IMR-90 (cell line): ENCODE measurements around the gene SLC35E3. TPM values are rescaled to one million over a fixed set of nuclear protein-coding genes. Genes with fewer than 3 reads are reported as not detected.

ENCODE experiments used
- ATAC-seq: fragments of 200-7000 bp; cut with Tn5 transposase; 2 replicates; pipeline ENCODE4 v1.9.1; 2020; ENCODE audit warnings: low read depth, mild to moderate bottlenecking, moderate library complexity
- BruUV-seq: library from RNA; stranded (reverse); fragments of 400-500 nt; replicated peaks from 2 replicates; lab custom pipeline; 2021; lab: Mats Ljungman, UMichigan
- CTCF ChIA-PET: fragments of 300-600 bp; formaldehyde crosslinking; extraction: SDS; loops from one replicate; lab custom pipeline; 2021; ENCODE audit warnings: antibody characterized with exemption; lab: Yijun Ruan, JAX
- POLR2A ChIA-PET: fragments of 300-600 bp; sonication (Branson Sonifier 250); formaldehyde crosslinking; loops from one replicate; lab custom pipeline; 2022; ENCODE audit warnings: antibody characterized with exemption; ENCODE audit not compliant: unreplicated experiment; lab: Charles Lee
- DNase-seq: peaks from one replicate; pipeline ENCODE4 v3.0.0; 2013
- H2AFZ ChIP-seq: replicated peaks from 2 replicates; pipeline ENCODE3; 2013; ENCODE audit warnings: low read length, mild to moderate bottlenecking; ENCODE audit not compliant: poor library complexity
- H2AK5ac ChIP-seq: 2 replicates; pipeline ENCODE4 v1.6.1; 2013; ENCODE audit warnings: low read depth, low read length, inconsistent platforms
- H2AK9ac ChIP-seq: replicated peaks from 2 replicates; pipeline ENCODE3; 2013; ENCODE audit warnings: mild to moderate bottlenecking, low read depth, low read length, moderate library complexity; ENCODE audit not compliant: poor library complexity
- H2BK120ac ChIP-seq: 2 replicates; pipeline ENCODE4 v1.6.1; 2013; ENCODE audit warnings: low read depth, low read length, inconsistent platforms
- H2BK15ac ChIP-seq: 3 replicates; pipeline ENCODE4 v1.6.1; 2013; ENCODE audit warnings: low read depth, low read length, inconsistent platforms
- H2BK20ac ChIP-seq: 2 replicates; pipeline ENCODE4 v1.6.1; 2013; ENCODE audit warnings: low read depth, mild to moderate bottlenecking, inconsistent platforms, low read length, moderate library complexity
- H2BK5ac ChIP-seq: 2 replicates; pipeline ENCODE4 v1.6.1; 2013; ENCODE audit warnings: mild to moderate bottlenecking, low read depth, low read length, inconsistent platforms; ENCODE audit not compliant: poor library complexity, severe bottlenecking
- H3K14ac ChIP-seq: replicated peaks from 2 replicates; pipeline ENCODE4 v1.6.1; 2013; ENCODE audit warnings: low read depth, low read length, inconsistent platforms
- H3K18ac ChIP-seq: 2 replicates; pipeline ENCODE4 v1.6.1; 2013; ENCODE audit warnings: low read depth, low read length, control low read depth
- H3K23ac ChIP-seq: 2 replicates; pipeline ENCODE4 v1.6.1; 2013; ENCODE audit warnings: low read depth, low read length, inconsistent platforms
- H3K27ac ChIP-seq: 2 replicates; pipeline ENCODE4 v1.5.1; 2013; ENCODE audit warnings: mild to moderate bottlenecking, control low read depth, low read length; ENCODE audit not compliant: insufficient read depth
- H3K27me3 ChIP-seq: 2 replicates; pipeline ENCODE4 v1.6.1; 2013; ENCODE audit warnings: low read length; ENCODE audit not compliant: control insufficient read depth, insufficient read depth
- H3K36me3 ChIP-seq: 2 replicates; pipeline ENCODE4 v1.6.1; 2013; ENCODE audit warnings: low read length, mixed read lengths; ENCODE audit not compliant: control insufficient read depth, insufficient read depth
- H3K4ac ChIP-seq: 2 replicates; pipeline ENCODE4 v1.6.1; 2013; ENCODE audit warnings: low read depth, low read length, inconsistent platforms
- H3K4me1 ChIP-seq: 2 replicates; pipeline ENCODE4 v1.6.1; 2013; ENCODE audit warnings: low read length, mixed read lengths; ENCODE audit not compliant: control insufficient read depth, insufficient read depth
- H3K4me2 ChIP-seq: 2 replicates; pipeline ENCODE4 v1.6.1; 2013; ENCODE audit warnings: low read depth, mild to moderate bottlenecking, control low read depth, low read length, moderate library complexity
- H3K4me3 ChIP-seq: 2 replicates; pipeline ENCODE4 v1.5.1; 2013; ENCODE audit warnings: low read depth, mild to moderate bottlenecking, control low read depth, low read length, moderate library complexity; ENCODE audit not compliant: insufficient read depth
- H3K56ac ChIP-seq: 2 replicates; pipeline ENCODE4 v1.6.1; 2013; ENCODE audit warnings: low read length, inconsistent platforms; ENCODE audit not compliant: insufficient read depth; ENCODE audit errors: extremely low read depth
- H3K79me1 ChIP-seq, 2 experiments: 2 replicates each; pipeline ENCODE4 v1.6.1; 2013; ENCODE audit warnings: low read length in 2 of 2, inconsistent platforms in 1 of 2, low read depth in 1 of 2
- H3K9ac ChIP-seq: 2 replicates; pipeline ENCODE4 v1.6.1; 2013; ENCODE audit warnings: low read depth, low read length, control low read depth
- H3K9me1 ChIP-seq: 2 replicates; pipeline ENCODE4 v1.6.1; 2013; ENCODE audit warnings: low read length, inconsistent platforms; ENCODE audit not compliant: insufficient read depth
- H3K9me3 ChIP-seq: 2 replicates; pipeline ENCODE4 v1.6.1; 2013; ENCODE audit warnings: low read length; ENCODE audit not compliant: control insufficient read depth, insufficient read depth
- H4K20me1 ChIP-seq: 2 replicates; pipeline ENCODE4 v1.6.1; 2013; ENCODE audit warnings: low read length, inconsistent platforms; ENCODE audit not compliant: insufficient read depth
- H4K5ac ChIP-seq: 2 replicates; pipeline ENCODE4 v1.6.1; 2013; ENCODE audit warnings: mild to moderate bottlenecking, low read depth, low read length, control low read depth
- H4K8ac ChIP-seq, 2 experiments: 2 replicates each; pipeline ENCODE4 v1.6.1; 2013; ENCODE audit warnings: low read depth in 2 of 2, low read length in 2 of 2, control low read depth in 1 of 2, inconsistent platforms in 1 of 2
- H4K91ac ChIP-seq: 2 replicates; pipeline ENCODE4 v1.6.1; 2013; ENCODE audit warnings: low read depth, low read length, inconsistent platforms; ENCODE audit not compliant: insufficient read depth
- BHLHE40 ChIP-seq: fragments of 150-350 bp; IDR thresholded peaks from 2 replicates; pipeline ENCODE4 v1.6.1; 2016; ENCODE audit warnings: mild to moderate bottlenecking, low read depth, low read length
- CEBPB ChIP-seq: IDR thresholded peaks from 2 replicates; pipeline ENCODE4 v1.6.1; 2012; ENCODE audit warnings: low read depth, low read length, improper control_type of control experiment
- CHD1 ChIP-seq: IDR thresholded peaks from 2 replicates; pipeline ENCODE4 v1.6.1; 2012; ENCODE audit warnings: low read depth, low read length, improper control_type of control experiment
- CTCF ChIP-seq: conservative IDR thresholded peaks from 2 replicates; pipeline ENCODE4 v1.5.1; 2012; ENCODE audit warnings: mild to moderate bottlenecking, low read depth, low read length, improper control_type of control experiment
- ELK1 ChIP-seq: fragments of 150-350 bp; IDR thresholded peaks from 2 replicates; pipeline ENCODE4 v1.6.1; 2016; ENCODE audit warnings: low read depth, mild to moderate bottlenecking, low read length, moderate library complexity, borderline replicate concordance
- FOS ChIP-seq: fragments of 150-350 bp; IDR thresholded peaks from 2 replicates; pipeline ENCODE4 v1.6.1; 2016; ENCODE audit warnings: low read depth, low read length
- MAFK ChIP-seq: IDR thresholded peaks from 2 replicates; pipeline ENCODE4 v1.6.1; 2012; ENCODE audit warnings: low read depth, low read length, improper control_type of control experiment
- MXI1 ChIP-seq: IDR thresholded peaks from 2 replicates; pipeline ENCODE4 v1.6.1; 2012; ENCODE audit warnings: low read depth, mild to moderate bottlenecking, low read length, moderate library complexity, borderline replicate concordance
- NFE2L2 ChIP-seq: fragments of 150-350 bp; IDR thresholded peaks from 2 replicates; pipeline ENCODE4 v1.6.1; 2016; ENCODE audit warnings: low read depth, mild to moderate bottlenecking, low read length
- RAD21 ChIP-seq: IDR thresholded peaks from 2 replicates; pipeline ENCODE4 v1.6.1; 2012; ENCODE audit warnings: low read length, improper control_type of control experiment
- RCOR1 ChIP-seq: IDR thresholded peaks from 2 replicates; pipeline ENCODE4 v1.6.1; 2012; ENCODE audit warnings: mild to moderate bottlenecking, low read length, improper control_type of control experiment; ENCODE audit not compliant: insufficient replicate concordance
- RFX5 ChIP-seq: IDR thresholded peaks from 2 replicates; pipeline ENCODE4 v1.8.0; 2012; ENCODE audit warnings: low read depth, mild to moderate bottlenecking, low read length, moderate library complexity
- SMC3 ChIP-seq: fragments of 150-350 bp; IDR thresholded peaks from 2 replicates; pipeline ENCODE4 v1.6.1; 2016; ENCODE audit warnings: low read depth, mild to moderate bottlenecking, antibody characterized with exemption, low read length, moderate library complexity
- WGBS, 2 experiments: methylation state at CpG; one replicate each; pipeline versions ENCODE4 v1.1.5 to v1.1.7; 2013; ENCODE audit warnings: missing lambda C conversion rate in 2 of 2; ENCODE audit not compliant: insufficient read length in 1 of 2; ENCODE audit errors: extremely low coverage in 2 of 2; 5-methylcytosine and 5-hydroxymethylcytosine counted together
- dilution Hi-C: fragments of 300-500 bp; cut with HindIII; formaldehyde crosslinking; loops from one replicate; pipeline ENCODE4 v1.14.3; 2018; ENCODE audit warnings: low sequenced_read_pairs; ENCODE audit not compliant: unreplicated experiment
- in situ Hi-C: fragments of 300-500 bp; cut with MboI; formaldehyde crosslinking; loops from 3 replicates; pipeline ENCODE4 v1.14.3; 2019; ENCODE audit warnings: low sequenced_read_pairs, inconsistent platforms, mixed read lengths
- intact Hi-C: fragments of 100-400 bp; cut with micrococcal nuclease; formaldehyde crosslinking; loops from 2 replicates; pipeline ENCODE4 v1.10.0; 2022
- polyA plus RNA-seq, 3 experiments: library from polyadenylated mRNA; depleted of rRNA; stranded (reverse); fragments of >200 nt; gene quantifications; 2 replicates each; pipeline ENCODE4 v1.2.3, GENCODE V29; 2012; ENCODE audit warnings: low replicate concordance in 1 of 3
- total RNA-seq: library from RNA; depleted of rRNA; stranded (reverse); fragments of >200 nt; gene quantifications from 2 replicates; pipeline ENCODE4 v1.2.3, GENCODE V29; 2012

Gene SLC35E3
- total and polyA plus RNA-seq, 2 of the 4 experiments (the other 2 are of a cell fraction) = 3.6 to 5.1 TPM

- no peak overlapping the region for H3K14ac ChIP-seq
- dilution Hi-C loops = no loop called here
- no peak overlapping the region for H4K8ac ChIP-seq
- no peak overlapping the region for H2AK5ac ChIP-seq
- 93% methylated on average over 3 of the region's 8 CpGs; no CpG with 5 or more reads in 1 of the 2 experiments for WGBS, 2 experiments
- in situ Hi-C loops = no loop called here
- BruUV-seq = no TSS peak
- ATAC-seq (no peak), DNase-seq (no peak)
- H3K9ac ChIP-seq = no peak overlapping the region
- H2BK5ac ChIP-seq = no peak overlapping the region
- no peaks in the 10 kb centered on the region for H3K9me3 ChIP-seq
- H3K4me1 ChIP-seq = no peaks in the 10 kb centered on the region
- no peak overlapping the region for H2AFZ ChIP-seq
- ChIA-PET CTCF (interaction anchor here (0.7 kb wide), 1 partner anchor 45 kb away, joined by 3 read pairs; no protein-coding TSS in a partner anchor), POLR2A (no interaction called here)
- H4K91ac ChIP-seq = no peak overlapping the region
- H4K20me1 ChIP-seq = no peaks in the 10 kb centered on the region
- no peak overlapping the region for H2BK15ac ChIP-seq
- no peak overlapping the region for H2BK120ac ChIP-seq
- H3K18ac ChIP-seq = no peak overlapping the region
- H3K4me2 ChIP-seq = no peak overlapping the region
- intact Hi-C loops = no loop called here
- H3K9me1 ChIP-seq = 0 out of 2 replicates have a peak, but pooled peaks cover 3% of the 10 kb centered on the region
- no peak for TF ChIP-seq CEBPB
- TF ChIP-seq RCOR1 = no peak
- TF ChIP-seq ELK1 = no peak
- TF ChIP-seq CTCF = no peak
- no peak for TF ChIP-seq MXI1
- no peak for TF ChIP-seq BHLHE40
- no peak for TF ChIP-seq RFX5
- no peak for TF ChIP-seq NFE2L2
- TF ChIP-seq CHD1 = no peak
- TF ChIP-seq SMC3 = no peak
- TF ChIP-seq FOS = no peak
- TF ChIP-seq MAFK = no peak
- no peak for TF ChIP-seq RAD21
- H3K36me3 ChIP-seq = peaks cover 11% of the 10 kb centered on the region
- no peak overlapping the region for H3K27ac ChIP-seq
- H3K4ac ChIP-seq = no peak overlapping the region
- H2BK20ac ChIP-seq = no peak overlapping the region
- H2AK9ac ChIP-seq = no peak overlapping the region
- H3K27me3 ChIP-seq = no peaks in the 10 kb centered on the region
- no peak overlapping the region for H4K5ac ChIP-seq
- H3K23ac ChIP-seq = no peak overlapping the region
- H3K4me3 ChIP-seq = no peak overlapping the region
- no peak overlapping the region for H3K56ac ChIP-seq
- H3K79me1 ChIP-seq = no peaks in the 10 kb centered on the region; a peak in 1 of 4 replicates
These were observed 16.1 kb downstream of the SLC35E3 start for GRCh38 chr12:68761901-68762630.
